HK-2 (cell line): Measurements from ENCODE around the gene BMPER.

Experiments used
- DNase-seq: peaks from one replicate; pipeline ENCODE4 v3.0.0-alpha.2; 2018; ENCODE audit not compliant: unreplicated experiment

The BMPER gene

GRCh38 chr7:33888166-33888565, 17.2 kb upstream of the BMPER start:
- DNase-seq: no peak

GRCh38 chr7:33892945-33893344, 12.4 kb upstream of the BMPER start:
- no peak for DNase-seq

- no peak for DNase-seq
Measured at GRCh38 chr7:33893377-33893776, 12.0 kb upstream of the BMPER start.

GRCh38 chr7:33895025-33895804, 10.1 kb upstream of the BMPER start:
- DNase-seq: peak; percentile 77

GRCh38 chr7:33900501-33900900, 4.8 kb upstream of the BMPER start:
- DNase-seq: no peak

GRCh38 chr7:33901199-33901598, 4.1 kb upstream of the BMPER start:
- DNase-seq: no peak

GRCh38 chr7:33901847-33902246, 3.5 kb upstream of the BMPER start:
- DNase-seq: no peak

- DNase-seq: no peak
Measured at GRCh38 chr7:33902746-33903145, 2.6 kb upstream of the BMPER start.

- peak; percentile 22 for DNase-seq
Measured at GRCh38 chr7:33903791-33904680, 1.3 kb upstream of the BMPER start.

GRCh38 chr7:33904681-33905388, 504 bp upstream of the BMPER start:
- peak; percentile 47 for DNase-seq

GRCh38 chr7:33906697-33907096, 1.4 kb downstream of the BMPER start:
- no peak for DNase-seq

- no peak for DNase-seq
Measured at GRCh38 chr7:33907625-33908024, 2.3 kb downstream of the BMPER start.

GRCh38 chr7:33909318-33909717, 4.0 kb downstream of the BMPER start:
- no peak for DNase-seq

- DNase-seq: no peak
Measured at GRCh38 chr7:33909755-33910154, 4.4 kb downstream of the BMPER start.

- DNase-seq: no peak
Measured at GRCh38 chr7:33910756-33911155, 5.4 kb downstream of the BMPER start.

- no peak for DNase-seq
Measured at GRCh38 chr7:33916357-33917081, 11.2 kb downstream of the BMPER start.

GRCh38 chr7:33917661-33918060, 12.3 kb downstream of the BMPER start:
- DNase-seq: no peak

GRCh38 chr7:33918438-33919143, 13.3 kb downstream of the BMPER start:
- no peak for DNase-seq

GRCh38 chr7:33919449-33919848, 14.1 kb downstream of the BMPER start:
- DNase-seq: no peak

- DNase-seq: no peak
Measured at GRCh38 chr7:33921216-33921938, 16.0 kb downstream of the BMPER start.
